Measurements from ENCODE around the gene OR2D2.
"Not testable (repeated sequence)": the region's sequence is repeated elsewhere in the genome, so short reads cannot be mapped to it uniquely, and the experiment has no call there.

Gene OR2D2

GRCh38 chr11:6892400-6892799, at the start of gene OR2D2:
Gene OR2D2 (minus strand): TSS chr11:6892500. CDS start chr11:6892500, 0 bp downstream.
- no peak for DNase-seq (ENCODE audit: low read depth in 2 of 2)

GRCh38 chr11:6941970-6942369, 49.7 kb upstream of the OR2D2 start:
- no peak for DNase-seq (ENCODE audit: low read depth in 2 of 2)

- DNase-seq (ENCODE audit: low read depth in 2 of 2) = no peak
Measured at GRCh38 chr11:6932145-6932544, 39.8 kb upstream of the OR2D2 start.

- no peak for DNase-seq (ENCODE audit: low read depth in 2 of 2)
Measured at GRCh38 chr11:6931146-6931713, 38.9 kb upstream of the OR2D2 start.

GRCh38 chr11:6928916-6929315, 36.6 kb upstream of the OR2D2 start:
- no peak for DNase-seq (ENCODE audit: low read depth in 2 of 2)

GRCh38 chr11:6927030-6927617, 34.8 kb upstream of the OR2D2 start:
- DNase-seq (ENCODE audit: low read depth in 2 of 2) = no peak

GRCh38 chr11:6926208-6927029, 34.1 kb upstream of the OR2D2 start, which contains the start of gene ZNF215:
Gene ZNF215 (plus strand): TSS chr11:6926426. CDS start chr11:6932273, 5,847 bp downstream.
- peak in 1 of 2 donors; percentile 28 for DNase-seq (ENCODE audit: low read depth in 2 of 2)

GRCh38 chr11:6925636-6926207, 33.4 kb upstream of the OR2D2 start:
- DNase-seq (ENCODE audit: low read depth in 2 of 2) = no peak

GRCh38 chr11:6925007-6925577, 32.8 kb upstream of the OR2D2 start:
- DNase-seq (ENCODE audit: low read depth in 2 of 2) = no peak

- no peak for DNase-seq (ENCODE audit: low read depth in 2 of 2)
Measured at GRCh38 chr11:6920702-6921101, 28.4 kb upstream of the OR2D2 start, which contains the start of gene OR2D3. Gene OR2D3 (plus strand): TSS chr11:6921002. CDS start chr11:6921002, 0 bp downstream.

GRCh38 chr11:6919698-6920097, 27.4 kb upstream of the OR2D2 start:
- DNase-seq (ENCODE audit: low read depth in 2 of 2) = no peak

GRCh38 chr11:6911948-6912347, 19.6 kb upstream of the OR2D2 start:
- DNase-seq (ENCODE audit: low read depth in 2 of 2) = no peak

- no peak for DNase-seq (ENCODE audit: low read depth in 2 of 2)
Measured at GRCh38 chr11:6911378-6911777, 19.1 kb upstream of the OR2D2 start.

GRCh38 chr11:6904804-6905203, 12.5 kb upstream of the OR2D2 start:
- not testable (repeated sequence) for DNase-seq (ENCODE audit: low read depth in 2 of 2)

GRCh38 chr11:6900327-6900999, 8.2 kb upstream of the OR2D2 start:
- DNase-seq (ENCODE audit: low read depth in 2 of 2) = no peak

- no peak for DNase-seq (ENCODE audit: low read depth in 2 of 2)
Measured at GRCh38 chr11:6898911-6899310, 6.6 kb upstream of the OR2D2 start.

GRCh38 chr11:6895010-6895409, 2.7 kb upstream of the OR2D2 start:
- no peak for DNase-seq (ENCODE audit: low read depth in 2 of 2)

GRCh38 chr11:6894097-6894496, 1.8 kb upstream of the OR2D2 start:
- no peak for DNase-seq (ENCODE audit: low read depth in 2 of 2)

- no peak for DNase-seq (ENCODE audit: low read depth in 2 of 2)
Measured at GRCh38 chr11:6889835-6890234, 2.5 kb downstream of the OR2D2 start.

GRCh38 chr11:6888830-6889229, 3.5 kb downstream of the OR2D2 start:
- no peak for DNase-seq (ENCODE audit: low read depth in 2 of 2)

- not testable (repeated sequence) for DNase-seq (ENCODE audit: low read depth in 2 of 2)
Measured at GRCh38 chr11:6887711-6888110, 4.6 kb downstream of the OR2D2 start.
